Psoas muscle (tissue), 8 donors: ENCODE measurements around the gene BPI. TPM values are rescaled to one million over a fixed set of nuclear protein-coding genes. Genes with fewer than 3 reads are reported as not detected.
A peak's percentile ranks its signal among the peaks of the same experiment; 100 is the strongest.

Experiments
- ATAC-seq, 4 donors: fragments of 200-7000 bp; cut with Tn5 transposase; one replicate each; pipeline ENCODE4 v1.9.1; 2020; ENCODE audit warnings: moderate library complexity in 3 of 4, mild to moderate bottlenecking in 2 of 4
- DNase-seq, 2 donors: peaks; one replicate each; pipeline ENCODE4 v3.0.0-alpha.2; 2020
- H3K27ac ChIP-seq: fragments of 200-600 bp; one replicate; pipeline ENCODE4 v1.8.0; 2022
- H3K27me3 ChIP-seq, 3 donors: fragments of 200-600 bp in 1 of 3; one replicate each; pipeline versions ENCODE4 v1.6.1 to v1.8.0; 2013 to 2022; ENCODE audit warnings: low read length in 2 of 3, mild to moderate bottlenecking in 2 of 3, moderate library complexity in 1 of 3; ENCODE audit not compliant: insufficient read depth in 3 of 3
- H3K36me3 ChIP-seq, 2 donors: fragments of 200-600 bp in 1 of 2; one replicate each; pipeline versions ENCODE4 v1.6.1 to v1.8.0; 2013 to 2022; ENCODE audit warnings: low read depth in 1 of 2, mild to moderate bottlenecking in 1 of 2, moderate library complexity in 1 of 2; ENCODE audit not compliant: insufficient read depth in 1 of 2
- H3K4me1 ChIP-seq: fragments of 200-600 bp; one replicate; pipeline ENCODE4 v1.8.0; 2022
- H3K4me3 ChIP-seq: fragments of 200-600 bp; one replicate; pipeline ENCODE4 v1.8.0; 2022; ENCODE audit warnings: mild to moderate bottlenecking
- H3K9me3 ChIP-seq: fragments of 200-600 bp; one replicate; pipeline ENCODE4 v1.8.0; 2022
- CTCF ChIP-seq: fragments of 200-600 bp; IDR thresholded peaks from one replicate; pipeline ENCODE4 v1.8.0; 2022; ENCODE audit warnings: antibody characterized with exemption
- WGBS, 3 donors: extraction: QIAGEN DNeasy Blood & Tissue Kit; methylation state at CpG; one replicate each; pipeline versions ENCODE4 v1.1.6 to v1.1.7; 2013; 5-methylcytosine and 5-hydroxymethylcytosine counted together
- intact Hi-C, 2 donors: fragments of 100-400 bp; cut with DNase I; formaldehyde crosslinking; loops; one replicate each; pipeline versions ENCODE4 v1.11.0 to v1.14.2; 2022
- polyA plus RNA-seq, 3 donors: library from polyadenylated mRNA; stranded (reverse); fragments of 200-250 nt; gene quantifications; one replicate each; pipeline ENCODE4 v1.2.3, GENCODE V29; 2013
- total RNA-seq, 4 donors: library from RNA; stranded (reverse); fragmentation: NEBNext Ultra II Directional in 2 of 4; extraction: Animal tissue kit (Norgen Biotek cat#: 25700) in 2 of 4; gene quantifications; one replicate each; pipeline versions ENCODE4 v1.2.1 to v1.2.4, GENCODE V29; 2021 to 2023
- donor health status: healthy with polysubstance abuse.
- donor health status: DM: no; HTN: no; CAD: no; lungs with moderate emphysema.
- donor health status: Bipolar disorder and iron deficiency.
- donor health status: healthy.
- donor health status: DM: yes; HTN: yes; CAD: no.
- donor health status: DM: no; HTN: no; CAD: no.
- donor health status: DM: no; HTN: no; CAD: no.
- donor health status: DM: yes; HTN: yes; CAD: no.

BPI gene
- total and polyA plus RNA-seq, 7 donors = 0.06 to 0.49 (median 0.41) TPM; not detected in 4

- WGBS, 3 donors = 2 to 23% (median 7%) methylated on average over 2 of the region's 2 CpGs
- Histone ChIP-seq H3K27me3 (no peaks in the 10 kb centered on the region), H3K9me3 (no peaks in the 10 kb centered on the region), H3K4me3 (no peak overlapping the region), H3K4me1 (peaks cover 19% of the 10 kb centered on the region), H3K36me3 (no peaks in the 10 kb centered on the region), H3K27ac (peak overlapping the region; percentile 73)
- peak; percentile 51 to 78 (median 62) for ATAC-seq
- intact Hi-C loops = no loop called here
- DNase-seq = no peak
- TF ChIP-seq CTCF = no peak
Observed at GRCh38 chr20:38345643-38346042, 41.7 kb downstream of the BPI start.

GRCh38 chr20:38346247-38346651 lies 42.3 kb downstream of the BPI start, which contains the start of gene LBP:
Gene LBP (plus strand): TSS chr20:38346482. CDS start chr20:38346517, 35 bp downstream.
- ATAC-seq (peak; percentile 48 to 75 (median 70)), DNase-seq (peak; percentile 25 to 64)
- WGBS, 3 donors = 27 to 48% (median 45%) methylated on average over 8 of the region's 8 CpGs
- intact Hi-C loops = no loop called here
- H3K4me1 ChIP-seq = peaks cover 19% of the 10 kb centered on the region
- H3K27ac ChIP-seq = peak within 1 kb of the TSS; percentile 73
- H3K36me3 ChIP-seq = no peaks in the 10 kb centered on the region
- peak within 1 kb of the TSS; percentile 45 for H3K4me3 ChIP-seq
- no peak for TF ChIP-seq CTCF
- H3K9me3 ChIP-seq = no peaks in the 10 kb centered on the region
- H3K27me3 ChIP-seq = no peaks in the 10 kb centered on the region

GRCh38 chr20:38346741-38347140 lies 42.8 kb downstream of the BPI start:
- intact Hi-C loops = no loop called here
- WGBS, 3 donors = 42 to 60% (median 57%) methylated on average over 4 of the region's 4 CpGs

GRCh38 chr20:38349856-38350255 lies 45.9 kb downstream of the BPI start:
- H3K9me3 ChIP-seq = no peaks in the 10 kb centered on the region
- no peaks in the 10 kb centered on the region for H3K36me3 ChIP-seq
- no peak overlapping the region for H3K4me3 ChIP-seq
- no peak overlapping the region for H3K27ac ChIP-seq
- intact Hi-C loops = no loop called here
- WGBS, 3 donors = 61 to 72% (median 66%) methylated on average over 5 of the region's 5 CpGs
- no peak for DNase-seq
- H3K4me1 ChIP-seq = peaks cover 16% of the 10 kb centered on the region
- no peak for TF ChIP-seq CTCF
- ATAC-seq = no peak
- no peaks in the 10 kb centered on the region for H3K27me3 ChIP-seq

More at GRCh38 chr20:38346741-38347140, 42.8 kb downstream of the BPI start:
- H3K36me3 ChIP-seq = no peaks in the 10 kb centered on the region
- no peak for TF ChIP-seq CTCF
- peak overlapping the region; percentile 73 for H3K27ac ChIP-seq
- peak overlapping the region; percentile 45 for H3K4me3 ChIP-seq
- ATAC-seq (no peak), DNase-seq (no peak)
- no peaks in the 10 kb centered on the region for H3K9me3 ChIP-seq
- H3K4me1 ChIP-seq = peaks cover 19% of the 10 kb centered on the region
- no peaks in the 10 kb centered on the region for H3K27me3 ChIP-seq
